Stimulated activated CD4-positive, alpha-beta T cell treated with anti-CD3 and anti-CD28 coated beads, Interleukin-12 subunit alpha, Interleukin-12 subunit beta, amount 100 ng/mL, for 24 hours (primary cell): ENCODE results near the gene FAM168A.

Experiments used
- DNase-seq, 2 experiments: peaks; one replicate each; pipeline ENCODE4 v3.0.0-alpha.2; 2020; ENCODE audit warnings: low read depth in 2 of 2

Gene FAM168A

DNA sequence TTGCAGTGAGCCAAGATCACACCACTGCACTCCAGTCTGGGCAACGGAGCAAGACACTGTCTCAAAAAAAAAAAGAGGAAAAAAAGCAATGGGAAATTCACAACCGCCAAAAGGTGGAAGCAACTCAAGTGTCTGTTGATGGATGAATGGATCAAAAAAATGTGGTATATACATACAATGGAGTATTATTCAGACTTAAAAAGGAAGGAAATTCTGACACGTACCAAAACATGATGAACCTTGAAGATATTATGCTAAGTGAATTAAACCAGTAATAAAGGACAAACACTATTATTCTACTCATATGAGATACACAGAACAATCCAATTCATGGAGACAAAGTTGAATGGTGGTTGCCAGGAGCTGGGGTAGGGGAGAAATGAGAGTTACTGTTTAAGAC lies 40.9 kb downstream of the FAM168A start:
- no peak for DNase-seq

DNA sequence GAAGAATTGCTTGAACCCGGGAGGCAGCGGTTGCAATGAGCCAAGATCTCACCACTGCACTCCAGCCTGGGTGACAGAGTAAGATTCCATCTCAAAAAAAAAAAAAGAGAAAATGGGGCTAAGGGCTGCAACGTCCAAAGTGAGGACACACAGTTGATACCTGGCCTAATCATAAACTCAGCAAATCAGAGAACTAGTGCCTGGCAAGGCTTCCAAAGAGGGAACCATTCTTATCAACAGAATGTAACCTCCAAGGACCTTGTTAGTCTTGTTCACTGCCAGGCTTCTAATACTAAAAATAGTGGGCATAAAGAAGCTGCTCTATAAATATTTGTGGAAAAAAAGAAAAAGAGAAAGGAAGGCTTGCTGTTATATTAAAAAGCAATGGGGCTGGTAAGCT lies 42.3 kb downstream of the FAM168A start:
- no peak for DNase-seq

- DNase-seq = no peak
Measured at GRCh38 chr11:73554671-73555320, 43.1 kb downstream of the FAM168A start.

DNA sequence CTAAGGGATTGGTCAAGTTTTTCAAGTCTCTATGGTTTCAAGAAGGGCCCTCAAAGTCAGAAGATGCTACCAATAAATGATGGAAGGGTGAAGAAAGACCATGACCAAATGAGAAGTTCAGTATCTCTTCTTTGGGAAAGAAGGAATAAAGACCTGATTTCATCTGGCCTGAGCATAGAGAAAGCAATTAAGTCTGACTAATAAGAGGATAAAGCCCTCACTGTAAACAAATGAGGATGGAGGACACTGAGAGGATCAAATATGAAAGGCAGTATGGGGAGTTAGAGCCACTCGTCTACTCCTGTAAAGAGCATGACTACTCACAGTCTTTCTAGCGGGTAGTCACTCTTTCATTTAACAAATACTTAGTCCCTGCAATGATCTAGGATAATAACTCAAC lies 44.6 kb downstream of the FAM168A start:
- DNase-seq = no peak

GRCh38 chr11:73551677-73552076 lies 46.2 kb downstream of the FAM168A start:
- no peak for DNase-seq

- DNase-seq = no peak
Measured at GRCh38 chr11:73549376-73549775, 48.5 kb downstream of the FAM168A start.

- no peak for DNase-seq
Measured at GRCh38 chr11:73547706-73548595, 50.0 kb downstream of the FAM168A start.

DNA sequence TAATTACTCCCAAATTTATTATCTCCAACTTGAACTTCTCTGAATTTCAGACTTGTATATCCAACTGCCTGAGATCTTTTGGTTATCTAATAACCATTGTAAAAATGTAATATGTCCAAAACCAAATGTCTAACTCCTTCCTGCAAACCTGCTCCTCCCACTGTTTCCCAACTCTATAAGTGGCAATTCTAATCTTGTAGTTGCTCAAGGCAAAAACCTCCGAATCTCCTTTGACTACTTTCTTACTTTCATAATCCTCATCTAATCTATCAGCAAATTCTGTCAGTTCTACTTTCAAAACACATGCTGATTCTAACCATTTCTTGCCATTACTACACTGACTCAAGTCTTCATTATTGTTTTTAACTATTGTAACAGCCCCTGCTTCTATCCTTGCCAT lies 55.7 kb downstream of the FAM168A start:
- no peak for DNase-seq

DNA sequence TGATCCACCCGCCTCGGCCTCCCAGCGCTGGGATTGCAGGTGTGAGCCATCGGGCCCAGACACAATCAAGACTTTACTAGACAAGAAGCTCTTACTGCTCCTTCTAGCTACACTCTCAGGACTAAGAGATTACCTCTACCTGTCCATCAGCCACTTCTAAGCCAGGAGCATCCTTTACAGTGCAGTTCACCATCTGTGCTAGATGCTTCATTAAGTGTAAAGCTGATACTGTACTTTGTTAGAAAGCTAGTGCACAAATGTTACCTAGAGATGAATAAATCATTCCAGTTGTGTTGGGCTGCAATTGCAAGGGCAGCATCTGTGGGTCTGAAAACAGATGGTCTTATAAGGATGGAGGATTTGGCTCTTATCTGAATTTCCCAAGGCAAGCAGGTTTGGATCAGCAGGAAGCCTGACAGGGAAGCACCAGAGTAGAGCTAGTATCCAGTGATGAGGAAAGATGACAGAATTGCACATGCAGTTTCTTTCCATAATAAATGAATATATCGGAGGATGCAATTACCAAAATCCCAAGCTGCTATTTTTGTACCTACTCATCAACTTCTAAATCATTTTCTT lies 58.3 kb downstream of the FAM168A start:
- no peak for DNase-seq

DNA sequence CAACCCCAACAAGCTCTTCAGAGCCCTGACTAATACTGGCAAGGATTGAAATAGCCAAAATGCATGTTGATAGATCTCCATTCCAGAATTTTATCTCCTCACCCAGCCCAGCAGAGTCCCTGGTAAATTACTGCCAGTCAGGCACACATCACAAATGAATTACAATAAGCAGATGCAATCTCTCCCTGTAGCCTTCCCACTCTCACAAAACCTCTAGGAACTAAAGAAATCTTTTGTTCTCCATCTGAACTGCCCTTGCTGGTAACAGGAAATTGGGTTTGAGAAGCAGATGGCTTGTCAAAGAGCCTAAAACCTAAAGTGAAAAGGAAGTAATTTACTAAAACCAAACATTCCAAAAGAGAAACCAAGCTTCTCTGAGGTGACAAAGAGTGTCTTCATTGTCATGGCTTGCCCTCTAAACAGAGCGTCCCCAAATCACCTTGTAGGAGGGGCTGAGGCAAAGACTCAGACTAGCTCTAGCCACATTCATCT lies 59.5 kb downstream of the FAM168A start:
- DNase-seq = no peak

- DNase-seq = no peak
Measured at GRCh38 chr11:73537969-73538368, 59.9 kb downstream of the FAM168A start.

DNA sequence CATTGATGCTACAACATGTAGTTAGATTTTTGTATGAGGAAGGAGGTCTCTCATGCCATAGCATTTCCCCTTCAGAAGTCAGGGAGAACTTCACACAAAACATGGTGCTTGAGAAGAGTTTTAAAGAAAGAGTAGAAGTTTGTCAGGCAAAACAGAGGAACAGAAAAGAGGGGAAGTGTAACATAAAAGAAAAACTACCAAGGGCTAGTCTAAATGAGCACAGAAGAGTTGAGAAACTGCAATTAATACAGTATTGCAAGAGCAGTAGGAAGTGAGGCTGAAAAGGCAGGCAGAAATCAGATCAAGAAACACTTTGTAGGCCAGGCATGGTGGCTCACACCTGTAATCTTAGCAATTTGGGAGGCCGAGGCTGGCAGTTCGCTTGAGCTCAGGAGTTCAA lies 61.0 kb downstream of the FAM168A start:
- DNase-seq = no peak

- no peak for DNase-seq
Measured at GRCh38 chr11:73532310-73532709, 65.6 kb downstream of the FAM168A start.

DNA sequence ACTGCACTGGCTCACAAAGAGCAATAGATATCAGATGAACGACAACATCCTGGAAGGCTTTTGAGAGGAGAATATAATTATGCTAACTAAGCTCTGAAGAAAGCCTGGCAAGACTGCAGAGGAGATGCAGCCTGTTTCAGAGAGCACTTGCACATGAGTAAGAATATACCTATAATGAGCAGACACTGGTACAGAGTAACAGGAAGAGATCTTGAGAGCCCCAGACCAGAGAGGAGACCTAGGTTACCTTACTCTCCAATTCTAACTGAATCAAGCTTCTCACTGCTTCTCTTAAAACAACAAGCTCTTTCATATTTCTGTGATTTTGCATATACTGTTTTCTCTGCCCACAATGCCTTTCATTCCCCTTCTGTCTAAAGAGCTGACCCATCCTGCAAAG lies 66.5 kb downstream of the FAM168A start:
- no peak for DNase-seq

DNA sequence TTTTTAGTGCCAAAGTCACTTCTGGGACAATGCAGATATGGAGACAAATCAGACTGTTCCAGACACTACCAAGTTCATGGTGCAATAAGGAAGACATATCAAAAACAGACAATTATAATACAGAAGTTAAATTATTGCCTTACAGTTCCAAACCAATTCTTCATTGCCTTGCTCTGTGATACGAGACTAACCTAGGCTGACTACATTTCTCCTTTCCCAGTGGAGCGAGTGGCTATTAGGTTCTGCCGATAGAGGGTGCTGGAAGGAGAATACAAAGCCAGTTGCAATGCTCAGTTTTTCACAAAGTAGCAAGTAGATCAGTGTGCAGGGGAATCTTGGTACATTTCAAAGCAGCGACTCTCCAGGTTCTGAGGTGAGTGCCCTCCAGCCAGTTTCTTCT lies 67.8 kb downstream of the FAM168A start:
- DNase-seq = no peak

DNA sequence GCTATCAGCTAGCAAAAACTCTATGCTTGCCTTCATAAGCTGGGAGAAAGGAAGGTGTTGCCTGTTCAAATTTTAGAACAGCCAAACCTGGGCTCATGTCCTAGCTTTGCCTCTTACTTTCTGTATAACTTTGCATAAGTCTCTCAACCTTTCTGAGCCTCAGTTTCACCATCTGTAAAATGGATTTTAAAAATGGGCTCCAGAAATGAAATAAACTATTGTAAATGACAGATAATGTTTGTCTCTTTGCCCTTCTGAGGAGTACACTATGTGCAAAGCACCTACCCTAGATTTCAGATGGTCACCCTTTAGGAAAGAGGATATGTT lies 68.7 kb downstream of the FAM168A start:
- no peak for DNase-seq

GRCh38 chr11:73528483-73529203 lies 69.3 kb downstream of the FAM168A start:
- no peak for DNase-seq

DNA sequence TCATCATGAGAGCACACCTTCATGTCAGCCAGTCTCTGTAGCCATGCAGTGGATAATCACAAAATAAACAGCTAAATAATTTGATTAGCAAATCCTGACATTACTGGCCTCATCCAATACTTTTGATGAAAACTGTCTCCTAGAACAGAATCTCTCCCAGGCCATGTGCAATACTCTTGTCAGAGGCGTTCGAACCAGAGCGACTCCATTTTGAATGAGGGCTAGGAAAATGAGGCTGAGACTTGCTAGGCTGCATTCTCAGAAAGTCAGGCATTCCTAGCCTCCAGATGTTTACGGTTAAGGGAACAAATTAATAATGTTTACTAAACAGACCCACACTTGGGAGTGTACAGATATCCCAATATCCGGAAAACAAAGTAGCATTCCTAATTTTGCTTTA lies 69.9 kb downstream of the FAM168A start:
- DNase-seq = no peak

DNA sequence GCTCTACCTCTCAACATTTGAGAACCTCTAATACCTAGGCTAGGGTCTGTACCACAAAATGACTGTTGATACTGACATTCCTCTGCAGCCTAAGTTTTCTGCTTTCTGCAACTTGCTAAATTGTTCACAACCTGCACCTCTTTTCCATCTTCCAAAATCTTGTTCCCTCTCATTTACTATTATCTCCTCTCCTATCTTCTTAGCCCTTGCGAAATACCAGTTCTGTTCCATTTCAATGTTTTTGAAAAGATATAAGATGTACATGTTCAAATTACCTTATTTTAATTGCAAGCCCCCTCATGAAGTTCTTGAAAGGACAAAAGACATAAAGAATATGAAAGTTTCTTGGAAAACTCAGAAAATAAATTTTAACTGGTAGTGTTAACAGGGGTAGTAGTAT lies 72.3 kb downstream of the FAM168A start:
- DNase-seq = no peak

DNA sequence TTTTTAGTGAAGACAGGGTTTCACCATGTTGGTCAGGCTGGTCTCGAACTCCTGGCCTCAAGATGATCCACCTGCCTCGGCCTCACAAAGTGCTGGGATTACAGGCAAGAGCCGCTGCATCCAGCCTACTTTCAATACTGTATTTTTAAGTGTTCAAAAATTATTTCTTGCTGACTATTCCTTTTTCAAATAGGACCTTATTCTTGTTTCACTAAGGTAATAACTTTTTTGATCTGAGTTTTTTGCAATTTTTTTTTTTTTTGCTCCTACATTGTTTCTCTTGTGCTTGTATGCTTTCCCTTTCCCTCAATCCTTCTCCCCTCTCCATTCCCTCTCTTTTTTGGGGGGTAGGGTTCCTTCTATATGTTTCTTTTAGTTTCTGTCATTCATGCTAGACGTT lies 73.1 kb downstream of the FAM168A start:
- no peak for DNase-seq

DNA sequence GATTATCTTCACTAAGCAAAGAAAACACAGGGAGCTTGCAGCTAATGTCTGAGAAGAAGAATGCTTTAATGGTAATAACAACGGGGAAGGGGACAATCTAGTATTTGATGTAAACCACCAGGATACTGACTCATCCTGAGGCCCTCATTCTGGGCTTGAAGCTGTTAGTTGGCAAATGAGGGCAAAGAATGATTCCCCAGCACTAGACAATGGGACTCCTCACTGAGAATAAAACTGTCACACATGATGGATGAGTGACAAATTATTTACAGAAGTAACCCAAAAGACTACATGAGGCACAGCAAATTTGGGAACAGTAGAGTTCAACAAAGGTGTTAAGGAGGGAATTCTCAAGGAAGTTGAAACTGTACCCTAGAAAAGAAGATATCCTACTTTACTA lies 76.3 kb downstream of the FAM168A start:
- no peak for DNase-seq

DNA sequence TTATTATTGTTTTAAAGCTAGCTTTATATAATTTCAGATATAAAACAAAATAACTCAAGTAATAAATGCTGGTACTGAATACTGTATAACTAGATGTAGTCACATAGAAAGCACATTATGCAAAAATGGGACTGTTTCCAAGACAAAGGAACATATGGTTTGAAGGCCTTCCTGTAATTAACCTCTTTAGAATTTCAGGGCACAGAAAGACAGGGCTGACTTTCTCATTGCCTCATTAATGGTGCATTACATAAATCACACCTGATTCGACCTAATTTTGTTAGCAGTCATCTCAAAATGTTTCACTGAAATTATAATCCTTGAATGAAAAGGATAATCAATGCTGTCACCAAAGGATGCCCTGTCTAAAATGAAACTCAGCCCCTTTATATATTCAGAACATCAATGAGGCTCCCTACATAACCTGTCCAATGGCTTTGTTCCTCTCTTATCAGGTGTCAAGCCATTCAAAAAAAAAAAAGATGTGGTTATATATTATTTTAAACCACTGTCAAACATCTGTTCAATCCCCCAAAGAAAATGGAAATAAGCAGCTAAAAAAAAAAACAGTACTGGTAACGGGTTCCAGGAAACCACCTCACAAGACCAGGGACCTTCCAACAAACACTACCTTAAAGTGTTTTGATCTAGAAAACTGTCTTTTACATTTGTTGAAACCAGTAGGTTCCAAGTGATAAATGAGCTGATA lies 77.4 kb downstream of the FAM168A start:
- DNase-seq = no peak
